ENCODE results near the gene CGB2.
"Not testable (repeated sequence)": the region's sequence is repeated elsewhere in the genome, so short reads cannot be mapped to it uniquely, and the experiment has no call there.

CGB2 gene

DNA sequence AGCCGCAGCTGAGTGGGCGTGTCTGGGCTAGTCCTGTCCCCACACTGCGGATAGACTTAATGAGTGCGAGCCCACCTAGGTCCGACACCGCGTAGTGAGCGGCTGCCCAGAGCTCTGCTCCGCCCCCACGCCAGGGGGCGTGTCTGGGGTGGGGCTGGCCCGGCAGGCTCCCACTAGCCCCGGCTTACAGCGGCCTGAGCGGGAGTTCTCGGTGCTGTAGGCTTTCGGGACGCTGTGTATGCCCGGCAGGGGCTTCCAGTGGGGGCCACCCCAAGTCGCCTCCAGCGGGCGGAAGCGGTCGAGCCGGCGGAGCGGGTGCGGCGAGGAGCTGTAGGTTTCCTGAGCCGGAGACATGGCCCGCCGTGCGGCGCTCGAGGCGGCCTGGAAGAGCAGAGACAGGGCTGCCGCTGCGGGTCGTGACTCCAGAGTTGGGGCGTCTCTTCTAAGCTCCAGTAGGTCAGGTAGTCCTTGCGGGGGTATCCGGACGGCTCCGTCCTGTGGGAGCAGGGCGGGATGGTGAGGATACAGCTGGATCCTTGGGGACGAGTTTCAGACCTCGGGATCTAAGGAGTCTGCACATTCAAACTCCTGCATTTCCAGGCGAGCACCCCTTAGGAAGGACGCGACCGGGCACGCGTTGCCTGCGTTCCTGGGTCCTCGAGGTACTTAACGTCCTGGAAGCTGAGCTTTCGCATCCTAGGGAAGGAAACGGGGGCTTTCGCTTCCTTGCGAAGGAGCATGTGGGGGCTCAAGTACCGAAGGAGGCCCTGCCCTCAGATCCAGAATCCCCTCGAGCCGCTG is 24.6 kb downstream of the CGB2 start:
- TF ChIP-seq, protein P1, sequence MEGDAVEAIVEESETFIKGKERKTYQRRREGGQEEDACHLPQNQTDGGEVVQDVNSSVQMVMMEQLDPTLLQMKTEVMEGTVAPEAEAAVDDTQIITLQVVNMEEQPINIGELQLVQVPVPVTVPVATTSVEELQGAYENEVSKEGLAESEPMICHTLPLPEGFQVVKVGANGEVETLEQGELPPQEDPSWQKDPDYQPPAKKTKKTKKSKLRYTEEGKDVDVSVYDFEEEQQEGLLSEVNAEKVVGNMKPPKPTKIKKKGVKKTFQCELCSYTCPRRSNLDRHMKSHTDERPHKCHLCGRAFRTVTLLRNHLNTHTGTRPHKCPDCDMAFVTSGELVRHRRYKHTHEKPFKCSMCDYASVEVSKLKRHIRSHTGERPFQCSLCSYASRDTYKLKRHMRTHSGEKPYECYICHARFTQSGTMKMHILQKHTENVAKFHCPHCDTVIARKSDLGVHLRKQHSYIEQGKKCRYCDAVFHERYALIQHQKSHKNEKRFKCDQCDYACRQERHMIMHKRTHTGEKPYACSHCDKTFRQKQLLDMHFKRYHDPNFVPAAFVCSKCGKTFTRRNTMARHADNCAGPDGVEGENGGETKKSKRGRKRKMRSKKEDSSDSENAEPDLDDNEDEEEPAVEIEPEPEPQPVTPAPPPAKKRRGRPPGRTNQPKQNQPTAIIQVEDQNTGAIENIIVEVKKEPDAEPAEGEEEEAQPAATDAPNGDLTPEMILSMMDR (IDR thresholded peaks at IDR 0.05; ENCODE audit: insufficient read depth, low read length, poor library complexity, severe bottlenecking): peak; percentile 18
- Histone ChIP-seq H3K4me3 (replicated peaks; ENCODE audit: low read depth, low read length) (peak overlapping the region; percentile 47), H3K36me3 (ENCODE audit: control insufficient read depth, insufficient read depth, low read length) (no peaks in the 10 kb centered on the region), H3K27me3 (replicated peaks; ENCODE audit: control insufficient read depth, insufficient read depth, low read length) (peaks cover 4% of the 10 kb centered on the region; the same call in 1 of the 2 replicates)
- DNase-seq (ENCODE audit: extremely low read depth, insufficient read length): peak; percentile 62

DNA sequence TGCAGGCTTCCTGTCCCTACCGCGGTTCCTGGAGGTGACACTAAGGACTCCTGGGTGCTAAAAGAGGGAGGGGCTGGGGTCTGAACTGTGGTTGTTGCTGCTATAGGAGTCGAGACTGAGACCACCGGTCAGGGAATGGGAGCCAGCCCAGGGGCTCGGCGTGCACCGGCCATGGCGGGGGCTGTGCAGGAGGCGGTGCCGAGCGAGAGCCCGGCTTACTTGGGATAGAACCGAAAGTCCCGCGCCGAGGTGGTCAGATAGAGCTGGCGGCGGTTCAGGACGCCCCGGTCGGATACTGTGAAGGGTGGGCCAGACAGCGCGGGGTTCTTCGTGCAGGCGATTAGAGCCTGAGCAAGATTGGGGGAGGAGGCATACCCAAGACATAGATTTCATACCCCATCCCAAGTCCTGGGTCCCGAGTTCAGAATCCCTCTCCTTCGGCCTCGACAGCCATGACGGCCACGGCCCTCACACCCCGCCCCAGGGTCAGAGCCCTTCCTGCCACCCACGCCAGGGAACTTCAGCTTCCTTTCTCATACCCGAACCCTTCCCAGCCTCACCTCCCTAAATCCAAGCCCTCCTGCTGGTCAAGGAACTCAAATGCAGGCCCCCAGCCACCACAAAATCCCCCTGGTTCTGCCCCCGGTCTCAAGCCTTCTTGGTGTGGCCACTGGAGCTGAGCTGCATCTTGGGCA is 25.4 kb downstream of the CGB2 start:
- not testable (repeated sequence) for H3K27me3 ChIP-seq (replicated peaks; ENCODE audit: control insufficient read depth, insufficient read depth, low read length); H3K4me3 ChIP-seq (replicated peaks; ENCODE audit: low read depth, low read length); DNase-seq (ENCODE audit: extremely low read depth, insufficient read length); H3K36me3 ChIP-seq (ENCODE audit: control insufficient read depth, insufficient read depth, low read length)

DNA sequence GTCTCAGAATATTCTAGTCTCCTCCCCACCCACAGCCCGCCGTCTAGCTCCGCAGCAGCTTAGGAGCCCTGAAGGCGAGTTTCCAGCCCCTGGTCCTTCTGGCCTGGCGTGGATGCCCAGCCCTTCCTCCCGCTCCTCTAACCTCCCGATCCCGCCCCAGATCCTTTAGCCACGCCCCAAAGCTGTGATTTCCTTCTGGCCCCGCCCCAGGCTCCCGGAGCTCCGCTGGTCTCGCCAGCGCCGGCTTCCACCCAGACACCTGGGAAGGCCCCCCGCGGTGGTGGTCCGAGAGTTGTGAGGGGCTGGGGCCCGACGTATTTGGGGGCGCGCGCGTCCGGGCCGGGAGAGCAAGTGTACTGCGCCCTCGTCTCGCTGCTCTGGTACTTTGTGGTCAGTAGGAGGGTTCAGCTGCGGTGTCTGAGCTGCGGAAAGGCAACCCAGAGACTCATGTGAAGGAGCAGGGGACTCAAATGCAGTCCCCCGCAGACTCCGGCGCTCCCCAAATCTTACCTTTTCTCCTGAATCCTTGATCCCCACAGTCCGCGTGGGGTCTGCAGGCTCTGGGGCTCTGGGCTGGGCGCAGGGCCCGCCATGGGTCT is 26.0 kb downstream of the CGB2 start, which contains the start of gene CGB7:
CGB7 (minus strand) TSS at position 114 of the 599 bp plus-strand sequence. CDS start 2,374 bp downstream, outside the sequence.
- Histone ChIP-seq H3K27me3 (replicated peaks; ENCODE audit: control insufficient read depth, insufficient read depth, low read length) (peaks cover 4% of the 10 kb centered on the region; the same call in 1 of the 2 replicates), H3K36me3 (ENCODE audit: control insufficient read depth, insufficient read depth, low read length) (no peaks in the 10 kb centered on the region), H3K4me3 (replicated peaks; ENCODE audit: low read depth, low read length) (no peak within 1 kb of the TSS; the same call in 1 of the 2 replicates)
- TF ChIP-seq, protein P1 (IDR thresholded peaks at IDR 0.05; ENCODE audit: insufficient read depth, low read length, poor library complexity, severe bottlenecking): no peak
- no peak for DNase-seq (ENCODE audit: extremely low read depth, insufficient read length)

DNA sequence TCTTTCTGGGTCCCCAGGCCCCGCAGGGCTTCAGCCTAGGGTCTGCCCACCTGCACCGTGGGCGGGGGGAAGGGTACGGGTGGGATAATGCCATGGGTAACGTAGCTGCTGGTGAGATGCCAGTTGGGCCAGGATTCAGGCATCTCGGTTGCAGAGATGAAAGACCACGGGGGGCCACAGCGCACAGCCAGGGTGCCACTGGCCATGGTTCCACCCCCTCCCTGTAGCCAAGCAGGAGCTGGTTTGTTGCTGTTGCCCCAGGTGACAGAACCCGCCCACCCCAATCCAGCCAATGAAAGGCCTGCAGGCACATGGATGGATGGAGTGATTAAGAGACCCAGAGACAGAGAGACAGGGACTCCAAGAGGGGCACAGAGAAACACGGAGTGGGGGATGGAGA is 26.9 kb downstream of the CGB2 start:
- H3K36me3 ChIP-seq (ENCODE audit: control insufficient read depth, insufficient read depth, low read length): no peaks in the 10 kb centered on the region
- no peak overlapping the region for H3K4me3 ChIP-seq (replicated peaks; ENCODE audit: low read depth, low read length)
- H3K27me3 ChIP-seq (replicated peaks; ENCODE audit: control insufficient read depth, insufficient read depth, low read length): peaks cover 4% of the 10 kb centered on the region; the same call in 1 of the 2 replicates
- no peak for DNase-seq (ENCODE audit: extremely low read depth, insufficient read length)
- TF ChIP-seq, protein P1 (IDR thresholded peaks at IDR 0.05; ENCODE audit: insufficient read depth, low read length, poor library complexity, severe bottlenecking): no peak

DNA sequence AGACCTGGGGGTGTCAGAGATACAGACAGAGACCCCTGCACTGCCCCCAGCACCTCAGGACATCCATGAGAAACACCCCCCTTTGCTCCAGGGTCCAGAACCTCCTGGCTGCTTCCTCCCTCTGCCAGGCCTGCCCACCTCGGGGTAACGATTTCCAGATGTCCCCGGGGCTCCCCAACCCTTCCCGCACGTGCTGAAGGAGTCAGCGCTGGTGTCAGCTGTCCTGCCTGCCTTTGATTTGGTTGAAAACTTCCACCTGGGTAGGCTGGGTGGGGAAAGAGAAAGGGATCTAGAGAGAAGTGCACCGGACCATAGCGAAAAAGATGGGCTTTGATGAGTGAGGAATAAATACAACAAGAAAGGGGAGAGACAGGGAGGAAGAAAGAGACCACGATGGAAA is 27.4 kb downstream of the CGB2 start:
- Histone ChIP-seq H3K27me3 (replicated peaks; ENCODE audit: control insufficient read depth, insufficient read depth, low read length) (peaks cover 4% of the 10 kb centered on the region; the same call in 1 of the 2 replicates), H3K4me3 (replicated peaks; ENCODE audit: low read depth, low read length) (no peak overlapping the region), H3K36me3 (ENCODE audit: control insufficient read depth, insufficient read depth, low read length) (no peaks in the 10 kb centered on the region)
- TF ChIP-seq, protein P1 (IDR thresholded peaks at IDR 0.05; ENCODE audit: insufficient read depth, low read length, poor library complexity, severe bottlenecking): no peak
- no peak for DNase-seq (ENCODE audit: extremely low read depth, insufficient read length)

DNA sequence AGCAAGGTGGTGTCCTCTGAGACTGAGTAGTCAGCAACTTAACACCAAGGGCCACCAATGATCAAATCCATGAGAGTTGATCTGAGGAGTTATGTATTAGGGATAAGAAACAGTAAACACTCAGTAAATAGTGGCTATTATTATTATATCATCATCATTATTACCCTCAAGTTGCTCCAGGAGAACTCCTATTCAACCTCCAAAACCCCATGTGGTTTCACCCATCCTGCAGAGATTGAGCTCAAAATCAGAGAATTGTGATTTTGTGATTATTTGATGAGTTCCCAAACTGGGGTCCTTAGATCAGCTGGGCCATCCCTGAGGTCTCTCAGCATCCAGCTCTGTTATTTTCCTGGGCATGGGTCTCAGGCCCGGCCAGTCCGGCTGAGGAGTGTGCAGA is 29.3 kb downstream of the CGB2 start:
- H3K4me3 ChIP-seq (replicated peaks; ENCODE audit: low read depth, low read length): no peak overlapping the region
- TF ChIP-seq, protein P1 (IDR thresholded peaks at IDR 0.05; ENCODE audit: insufficient read depth, low read length, poor library complexity, severe bottlenecking): no peak
- no peak for DNase-seq (ENCODE audit: extremely low read depth, insufficient read length)
- H3K36me3 ChIP-seq (ENCODE audit: control insufficient read depth, insufficient read depth, low read length): no peaks in the 10 kb centered on the region
- peaks cover 4% of the 10 kb centered on the region; the same call in 1 of the 2 replicates for H3K27me3 ChIP-seq (replicated peaks; ENCODE audit: control insufficient read depth, insufficient read depth, low read length)

Measured in GM06990 (cell line).